Esophagus squamous epithelium (tissue), 4 donors: ENCODE data around the gene AKNA.

Experiments
- CTCF ChIP-seq, 6 experiments: fragments of 450-650 bp in 4 of 6; fragments of 200-600 bp in 2 of 6; sonication (generic) in 2 of 6; IDR thresholded peaks; one replicate each; pipeline ENCODE4 v1.5.1; 2016 to 2019; ENCODE audit warnings: antibody characterized with exemption in 6 of 6, mild to moderate bottlenecking in 4 of 6, moderate library complexity in 4 of 6
- POLR2A ChIP-seq, 4 donors: fragments of 450-650 bp; IDR thresholded peaks; one replicate each; pipeline ENCODE4 v1.6.1; 2017; ENCODE audit warnings: antibody characterized with exemption in 4 of 4, mild to moderate bottlenecking in 4 of 4, moderate library complexity in 3 of 4

DNA sequence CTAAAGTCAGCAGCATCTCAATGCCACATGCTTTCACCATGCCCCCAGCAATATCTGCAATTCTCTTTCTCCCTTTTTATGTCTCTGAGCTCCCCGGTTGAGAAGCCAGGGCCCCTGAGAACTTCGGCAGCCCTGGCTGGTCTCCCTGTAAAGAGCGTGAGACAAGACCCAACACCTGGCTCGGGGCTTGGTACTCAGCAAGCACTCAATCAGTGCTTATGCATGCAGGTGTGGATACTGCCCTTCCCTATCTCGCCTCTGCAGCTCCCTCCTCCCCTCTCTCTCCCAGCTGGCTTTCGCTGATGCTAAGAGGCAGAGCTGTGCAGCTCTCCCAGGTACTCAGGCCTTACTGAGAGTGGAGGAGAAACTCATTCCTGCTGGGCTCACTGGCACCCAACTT, 41.7 kb upstream of the AKNA start:
- TF ChIP-seq CTCF (IDR thresholded peaks at IDR 0.05) (no peak), POLR2A (IDR thresholded peaks at IDR 0.05) (no peak)
